Type B pancreatic cell (in vitro differentiated cells): Measurements from ENCODE around the gene ATP2A3. TPM values are rescaled to one million over a fixed set of nuclear protein-coding genes. Genes with fewer than 3 reads are reported as not detected.

ENCODE experiments used
- DNase-seq: peaks from one replicate; pipeline ENCODE4 v3.0.0; 2021; ENCODE audit warnings: mixed read lengths; ENCODE audit not compliant: unreplicated experiment; ENCODE audit errors: extremely low spot score
- H3K27ac Mint-ChIP-seq: 2 replicates; pipeline ENCODE4 v1.8.0; 2021; ENCODE audit warnings: mild to moderate bottlenecking, mixed read lengths
- H3K27me3 Mint-ChIP-seq: 2 replicates; pipeline ENCODE4 v1.8.0; 2021; ENCODE audit warnings: mixed read lengths
- H3K36me3 Mint-ChIP-seq: 2 replicates; pipeline ENCODE4 v1.8.0; 2021; ENCODE audit warnings: mixed read lengths
- H3K4me1 Mint-ChIP-seq: one replicate; pipeline ENCODE4 v1.8.0; 2021; ENCODE audit warnings: mixed read lengths; ENCODE audit not compliant: unreplicated experiment
- H3K4me3 Mint-ChIP-seq: 2 replicates; pipeline ENCODE4 v1.8.0; 2021; ENCODE audit warnings: mild to moderate bottlenecking, mixed read lengths
- H3K9me3 Mint-ChIP-seq: 2 replicates; pipeline ENCODE4 v1.8.0; 2021; ENCODE audit warnings: mixed read lengths
- total RNA-seq: library from RNA; stranded (reverse); gene quantifications from 2 replicates; pipeline ENCODE4 v1.2.1, GENCODE V29; 2021; ENCODE audit warnings: low replicate concordance
- TF ChIP-seq, protein P1 (sequence below): fragments of 200-600 bp; sonication (generic); conservative IDR thresholded peaks from 2 replicates; pipeline ENCODE4 v1.5.0; 2021; ENCODE audit warnings: antibody characterized with exemption, mild to moderate bottlenecking

Gene ATP2A3
- total RNA-seq, 1 donor from 2014 or later, result 33.2 TPM

DNA sequence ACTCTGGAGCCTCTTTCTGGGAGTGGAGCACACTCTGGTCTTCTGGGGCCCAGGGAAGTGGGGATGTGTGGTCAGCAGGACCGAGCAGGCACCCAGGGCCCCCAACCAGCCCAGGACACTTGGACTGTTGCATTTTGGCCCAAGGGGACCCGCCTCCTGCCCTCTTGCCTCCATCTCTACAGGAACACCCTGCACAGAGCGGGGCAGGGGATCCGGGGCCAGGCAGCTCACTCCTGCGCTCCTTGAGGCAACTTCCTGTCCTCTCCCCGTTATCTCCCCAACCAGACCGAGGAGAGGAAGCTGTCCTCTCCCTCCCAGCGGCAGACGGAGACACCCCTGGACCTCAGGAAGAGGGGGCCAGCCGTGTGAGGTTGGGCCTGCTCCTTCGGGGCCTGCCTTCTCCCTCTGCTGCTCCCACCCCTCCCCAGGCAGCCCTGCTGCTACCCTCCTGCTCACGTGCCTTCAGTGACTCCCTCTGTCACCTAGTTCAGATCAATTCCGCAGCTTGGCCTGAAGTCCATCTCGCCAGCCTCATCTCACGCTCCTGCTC is 10.0 kb upstream of the ATP2A3 start:
- no peaks in the 10 kb centered on the region for H3K36me3 Mint-ChIP-seq
- peaks cover 8% of the 10 kb centered on the region for H3K9me3 Mint-ChIP-seq
- no peak for DNase-seq
- H3K4me1 Mint-ChIP-seq, result peaks cover 6% of the 10 kb centered on the region
- H3K4me3 Mint-ChIP-seq, result no peak overlapping the region
- no peak overlapping the region for H3K27ac Mint-ChIP-seq
- TF ChIP-seq, protein P1, sequence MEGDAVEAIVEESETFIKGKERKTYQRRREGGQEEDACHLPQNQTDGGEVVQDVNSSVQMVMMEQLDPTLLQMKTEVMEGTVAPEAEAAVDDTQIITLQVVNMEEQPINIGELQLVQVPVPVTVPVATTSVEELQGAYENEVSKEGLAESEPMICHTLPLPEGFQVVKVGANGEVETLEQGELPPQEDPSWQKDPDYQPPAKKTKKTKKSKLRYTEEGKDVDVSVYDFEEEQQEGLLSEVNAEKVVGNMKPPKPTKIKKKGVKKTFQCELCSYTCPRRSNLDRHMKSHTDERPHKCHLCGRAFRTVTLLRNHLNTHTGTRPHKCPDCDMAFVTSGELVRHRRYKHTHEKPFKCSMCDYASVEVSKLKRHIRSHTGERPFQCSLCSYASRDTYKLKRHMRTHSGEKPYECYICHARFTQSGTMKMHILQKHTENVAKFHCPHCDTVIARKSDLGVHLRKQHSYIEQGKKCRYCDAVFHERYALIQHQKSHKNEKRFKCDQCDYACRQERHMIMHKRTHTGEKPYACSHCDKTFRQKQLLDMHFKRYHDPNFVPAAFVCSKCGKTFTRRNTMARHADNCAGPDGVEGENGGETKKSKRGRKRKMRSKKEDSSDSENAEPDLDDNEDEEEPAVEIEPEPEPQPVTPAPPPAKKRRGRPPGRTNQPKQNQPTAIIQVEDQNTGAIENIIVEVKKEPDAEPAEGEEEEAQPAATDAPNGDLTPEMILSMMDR, result no peak
- H3K27me3 Mint-ChIP-seq, result peaks cover 13% of the 10 kb centered on the region

DNA sequence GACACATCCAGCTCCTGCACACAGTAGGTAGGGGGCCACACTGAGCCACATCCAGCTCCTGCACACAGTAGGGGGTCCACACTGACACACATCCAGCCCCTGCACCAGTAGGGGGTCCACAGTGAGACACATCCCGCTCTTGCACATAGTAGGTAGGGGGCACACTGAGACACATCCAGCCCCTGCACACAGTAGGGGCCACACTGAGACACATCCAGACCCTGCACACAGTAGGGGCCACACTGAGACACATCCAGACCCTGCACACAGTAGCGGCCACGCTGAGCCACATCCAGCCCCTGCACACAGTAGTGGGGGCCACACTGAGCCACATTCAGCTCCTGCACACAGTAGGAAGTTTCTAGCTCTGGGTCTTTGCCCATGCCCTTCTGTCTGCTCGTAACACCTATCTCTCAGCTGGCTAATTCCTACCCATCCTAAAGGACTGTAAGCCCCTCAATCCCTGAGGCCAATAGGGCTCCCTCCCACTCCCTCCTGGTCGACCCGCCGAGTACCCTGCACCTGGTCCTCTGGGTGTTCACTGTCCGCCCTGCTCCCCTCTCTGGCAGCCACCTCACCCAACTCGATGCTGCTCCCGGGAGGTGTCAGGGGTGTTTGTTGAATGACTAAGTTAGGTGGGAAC is 9.4 kb upstream of the ATP2A3 start:
- TF ChIP-seq, protein P1, result no peak
- Mint-ChIP-seq H3K36me3 (no peaks in the 10 kb centered on the region), H3K4me1 (peaks cover 1% of the 10 kb centered on the region), H3K4me3 (no peak overlapping the region), H3K27me3 (peaks cover 18% of the 10 kb centered on the region), H3K27ac (no peak overlapping the region), H3K9me3 (peaks cover 8% of the 10 kb centered on the region)
- DNase-seq, result no peak

GRCh38 chr17:3972931-3973330 is 8.7 kb upstream of the ATP2A3 start:
- Mint-ChIP-seq H3K9me3 (peaks cover 8% of the 10 kb centered on the region), H3K4me3 (no peak overlapping the region), H3K27me3 (peaks cover 23% of the 10 kb centered on the region), H3K27ac (no peak overlapping the region), H3K4me1 (no peaks in the 10 kb centered on the region), H3K36me3 (no peaks in the 10 kb centered on the region)
- TF ChIP-seq, protein P1, result no peak
- no peak for DNase-seq

DNA sequence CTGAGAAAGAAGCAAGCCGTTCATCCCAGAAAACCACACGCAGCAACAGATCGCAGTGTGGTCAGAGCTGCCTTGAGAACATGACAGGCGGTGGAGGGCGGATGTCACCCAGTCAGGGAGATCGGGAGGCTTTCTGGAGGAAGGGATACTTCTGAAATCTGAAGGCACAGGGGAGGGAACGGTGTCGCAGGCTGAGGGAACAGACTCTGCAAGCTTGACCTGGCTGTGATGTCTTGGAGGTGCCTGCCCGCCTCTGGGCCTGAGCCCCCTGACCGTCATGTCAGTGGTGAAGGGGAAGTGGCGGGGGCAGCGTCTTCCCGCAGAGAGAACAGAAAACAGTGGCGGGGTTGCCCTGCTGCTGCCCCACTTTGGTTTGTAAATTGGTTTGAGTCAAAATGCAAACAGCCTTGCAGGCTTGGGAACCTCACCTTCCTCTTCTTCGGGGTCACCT is 8.1 kb upstream of the ATP2A3 start:
- peaks cover 8% of the 10 kb centered on the region for H3K9me3 Mint-ChIP-seq
- H3K36me3 Mint-ChIP-seq, result no peaks in the 10 kb centered on the region
- no peak overlapping the region for H3K27ac Mint-ChIP-seq
- no peak overlapping the region for H3K4me3 Mint-ChIP-seq
- no peak for DNase-seq
- H3K27me3 Mint-ChIP-seq, result peaks cover 27% of the 10 kb centered on the region
- TF ChIP-seq, protein P1, result no peak
- H3K4me1 Mint-ChIP-seq, result no peaks in the 10 kb centered on the region

- Mint-ChIP-seq H3K9me3 (peaks cover 8% of the 10 kb centered on the region), H3K27ac (no peak overlapping the region), H3K4me3 (no peak overlapping the region), H3K36me3 (no peaks in the 10 kb centered on the region), H3K27me3 (peaks cover 37% of the 10 kb centered on the region), H3K4me1 (no peaks in the 10 kb centered on the region)
- no peak for DNase-seq
- TF ChIP-seq, protein P1, result no peak
Measured at GRCh38 chr17:3970668-3971067, 6.4 kb upstream of the ATP2A3 start.
